ENCODE data around the gene BANF2. TPM values are rescaled to one million over a fixed set of nuclear protein-coding genes. Genes with fewer than 3 reads are reported as not detected.

The BANF2 gene
- total and polyA plus RNA-seq, 2 of the 8 experiments (the other 6 are each of a cell fraction or from before 2014, with no cell fraction given): not detected

GRCh38 chr20:17694767-17695166 lies 5.0 kb upstream of the BANF2 start (continued):
- TF ChIP-seq PHF8 (conservative IDR thresholded peaks at IDR 0.05; ENCODE audit: low read depth, low read length): no peak
- TF ChIP-seq, protein P1, sequence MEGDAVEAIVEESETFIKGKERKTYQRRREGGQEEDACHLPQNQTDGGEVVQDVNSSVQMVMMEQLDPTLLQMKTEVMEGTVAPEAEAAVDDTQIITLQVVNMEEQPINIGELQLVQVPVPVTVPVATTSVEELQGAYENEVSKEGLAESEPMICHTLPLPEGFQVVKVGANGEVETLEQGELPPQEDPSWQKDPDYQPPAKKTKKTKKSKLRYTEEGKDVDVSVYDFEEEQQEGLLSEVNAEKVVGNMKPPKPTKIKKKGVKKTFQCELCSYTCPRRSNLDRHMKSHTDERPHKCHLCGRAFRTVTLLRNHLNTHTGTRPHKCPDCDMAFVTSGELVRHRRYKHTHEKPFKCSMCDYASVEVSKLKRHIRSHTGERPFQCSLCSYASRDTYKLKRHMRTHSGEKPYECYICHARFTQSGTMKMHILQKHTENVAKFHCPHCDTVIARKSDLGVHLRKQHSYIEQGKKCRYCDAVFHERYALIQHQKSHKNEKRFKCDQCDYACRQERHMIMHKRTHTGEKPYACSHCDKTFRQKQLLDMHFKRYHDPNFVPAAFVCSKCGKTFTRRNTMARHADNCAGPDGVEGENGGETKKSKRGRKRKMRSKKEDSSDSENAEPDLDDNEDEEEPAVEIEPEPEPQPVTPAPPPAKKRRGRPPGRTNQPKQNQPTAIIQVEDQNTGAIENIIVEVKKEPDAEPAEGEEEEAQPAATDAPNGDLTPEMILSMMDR (IDR thresholded peaks at IDR 0.05; ENCODE audit: control extremely low read depth in 1 of 3, insufficient read depth in 1 of 3, low read depth in 1 of 3, low read length in 3 of 3): no peak
